Activated naive CD8-positive, alpha-beta T cell treated with anti-CD3 and anti-CD28 coated beads, Interleukin-2, amount 10 ng/mL, durations not matched to agents 7 days and 5 days (primary cell): ENCODE measurements around the gene KLRC3. TPM values are rescaled to one million over a fixed set of nuclear protein-coding genes. Genes with fewer than 3 reads are reported as not detected.
A peak's percentile ranks its signal among the peaks of the same experiment; 100 is the strongest.

Source experiments
- ATAC-seq: fragments of 150-1000 bp; cut with Tn5 transposase; one replicate; pipeline ENCODE4 v1.10.0; 2021; ENCODE audit warnings: low read depth, moderate library complexity
- POLR2A ChIA-PET: fragments of 350-600 bp; sonication (Branson Sonifier 250); formaldehyde crosslinking; loops from one replicate; lab custom pipeline; 2021; ENCODE audit warnings: antibody characterized with exemption; lab: Charles Lee
- DNase-seq: peaks from one replicate; pipeline ENCODE4 v3.0.0; 2021
- H3K27ac Mint-ChIP-seq: one replicate; pipeline ENCODE4 v1.8.0; 2022; ENCODE audit warnings: mild to moderate bottlenecking, mixed read lengths
- H3K27me3 Mint-ChIP-seq: one replicate; pipeline ENCODE4 v1.8.0; 2022; ENCODE audit warnings: mild to moderate bottlenecking, moderate library complexity, mixed read lengths
- H3K36me3 Mint-ChIP-seq: one replicate; pipeline ENCODE4 v1.8.0; 2021; ENCODE audit warnings: mild to moderate bottlenecking, mixed read lengths
- H3K4me1 Mint-ChIP-seq: one replicate; pipeline ENCODE4 v1.8.0; 2021; ENCODE audit warnings: mixed read lengths
- H3K4me3 Mint-ChIP-seq: one replicate; pipeline ENCODE4 v1.8.0; 2022; ENCODE audit warnings: mild to moderate bottlenecking, moderate library complexity, mixed read lengths
- H3K9me3 Mint-ChIP-seq: one replicate; pipeline ENCODE4 v1.8.0; 2021; ENCODE audit warnings: mixed read lengths
- total RNA-seq, 2 experiments: library from RNA; stranded (reverse); gene quantifications; one replicate each; pipeline ENCODE4 v1.2.3, GENCODE V29; 2021

The KLRC3 gene
- total RNA-seq, 2 experiments from 2014 or later: 3.0 to 5.6 TPM

- ATAC-seq (peak; percentile 64), DNase-seq (peak; percentile 69)
- Mint-ChIP-seq H3K4me3 (no peak overlapping the region), H3K9me3 (no peaks in the 10 kb centered on the region), H3K27ac (no peak overlapping the region), H3K4me1 (peaks cover 38% of the 10 kb centered on the region), H3K27me3 (no peaks in the 10 kb centered on the region), H3K36me3 (peaks cover 35% of the 10 kb centered on the region)
- POLR2A ChIA-PET: interaction anchor here (0.7 to 3.8 kb wide), 15 partner anchors 10 to 359 kb away, joined by 3 to 42 read pairs (median 5); partner anchors contain the start of gene YBX3
These were observed 56.2 kb downstream of the KLRC3 start for GRCh38 chr12:10363914-10364814.

- Mint-ChIP-seq H3K9me3 (no peaks in the 10 kb centered on the region), H3K36me3 (peaks cover 36% of the 10 kb centered on the region)
These were observed 56.8 kb downstream of the KLRC3 start for GRCh38 chr12:10363658-10363913.

GRCh38 chr12:10362828-10363657 is 57.4 kb downstream of the KLRC3 start:
- DNase-seq: no peak
- Mint-ChIP-seq H3K27ac (no peak overlapping the region), H3K27me3 (no peaks in the 10 kb centered on the region), H3K4me3 (no peak overlapping the region), H3K36me3 (peaks cover 37% of the 10 kb centered on the region), H3K4me1 (peaks cover 40% of the 10 kb centered on the region), H3K9me3 (no peaks in the 10 kb centered on the region)
- no peak for ATAC-seq
- POLR2A ChIA-PET: interaction anchor here (0.6 to 1.6 kb wide), 4 partner anchors 22 to 498 kb away, joined by 3 to 5 read pairs (median 4); no protein-coding TSS in a partner anchor

More at GRCh38 chr12:10363658-10363913, 56.8 kb downstream of the KLRC3 start:
- POLR2A ChIA-PET: interaction anchor here (0.9 to 2.5 kb wide), 4 partner anchors 11 to 249 kb away, joined by 3 to 13 read pairs (median 4); no protein-coding TSS in a partner anchor
- H3K4me3 Mint-ChIP-seq: no peak overlapping the region
- H3K4me1 Mint-ChIP-seq: peaks cover 41% of the 10 kb centered on the region
- H3K27ac Mint-ChIP-seq: no peak overlapping the region
- DNase-seq (no peak), ATAC-seq (no peak)
- H3K27me3 Mint-ChIP-seq: no peaks in the 10 kb centered on the region

- ATAC-seq (no peak), DNase-seq (no peak)
- Mint-ChIP-seq H3K27me3 (no peaks in the 10 kb centered on the region), H3K9me3 (no peaks in the 10 kb centered on the region), H3K4me1 (peaks cover 37% of the 10 kb centered on the region), H3K4me3 (no peak overlapping the region), H3K27ac (no peak overlapping the region), H3K36me3 (peaks cover 38% of the 10 kb centered on the region)
- POLR2A ChIA-PET: no interaction called here
These were observed 58.1 kb downstream of the KLRC3 start for GRCh38 chr12:10362325-10362724.

Other genes with a start within 250 kb of the KLRC3 start
- not detected for gene OLR1, start 248.5 kb downstream of the KLRC3 start, total RNA-seq
- gene TMEM52B, start 241.6 kb downstream of the KLRC3 start, total RNA-seq: not detected
- gene GABARAPL1, start 207.7 kb downstream of the KLRC3 start, total RNA-seq: 10 to 100 TPM; 50.9 to 56.2 TPM
- 10 to 100 TPM; 19.8 to 30.6 TPM for gene KLRD1, start 112.7 kb downstream of the KLRC3 start, total RNA-seq
- gene KLRK1, start 30.6 kb downstream of the KLRC3 start, total RNA-seq: 100 to 1,000 TPM; 319 to 355 TPM
- 10 to 100 TPM; 37.8 to 38.4 TPM for gene KLRC4, start 10.8 kb downstream of the KLRC3 start, total RNA-seq
- gene KLRC2, start 15.4 kb upstream of the KLRC3 start, total RNA-seq: 1 to 10 TPM; 4.4 to 7.9 TPM
- 10 to 100 TPM in 1 of 2 experiments, 1 to 10 TPM in 1; 7.8 to 12.1 TPM for gene KLRC1, start 32.8 kb upstream of the KLRC3 start, total RNA-seq
- under 1 TPM; 0.79 to 0.89 TPM for gene EIF2S3B, start 85.3 kb upstream of the KLRC3 start, total RNA-seq
- gene MAGOHB, start 193.0 kb upstream of the KLRC3 start, total RNA-seq: 10 to 100 TPM; 40.0 to 41.5 TPM